CD4-positive, alpha-beta T cell treated with Interleukin-15 for 4 hours (primary cell): ENCODE measurements around the gene BCAP31.
"Not testable (repeated sequence)": the region's sequence is repeated elsewhere in the genome, so short reads cannot be mapped to it uniquely, and the experiment has no call there.

Experiments
- DNase-seq: peaks from one replicate; pipeline ENCODE4 v3.0.0-alpha.2; 2020; ENCODE audit warnings: low spot score

BCAP31 gene

DNA sequence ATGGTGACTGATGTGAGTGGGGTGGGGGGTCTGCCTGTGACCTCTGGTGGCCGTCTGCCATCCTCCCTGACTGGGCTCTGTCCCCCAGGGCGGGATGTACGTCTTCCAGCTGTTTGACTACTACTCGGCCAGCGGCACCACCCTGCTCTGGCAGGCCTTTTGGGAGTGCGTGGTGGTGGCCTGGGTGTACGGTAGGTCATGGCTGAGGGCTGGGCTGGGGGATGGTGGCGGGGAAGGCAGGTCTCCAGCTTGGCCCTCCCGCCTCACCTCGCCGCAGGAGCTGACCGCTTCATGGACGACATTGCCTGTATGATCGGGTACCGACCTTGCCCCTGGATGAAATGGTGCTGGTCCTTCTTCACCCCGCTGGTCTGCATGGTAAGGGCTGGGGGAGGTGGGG is 29.9 kb downstream of the BCAP31 start:
- not testable (repeated sequence) for DNase-seq

DNA sequence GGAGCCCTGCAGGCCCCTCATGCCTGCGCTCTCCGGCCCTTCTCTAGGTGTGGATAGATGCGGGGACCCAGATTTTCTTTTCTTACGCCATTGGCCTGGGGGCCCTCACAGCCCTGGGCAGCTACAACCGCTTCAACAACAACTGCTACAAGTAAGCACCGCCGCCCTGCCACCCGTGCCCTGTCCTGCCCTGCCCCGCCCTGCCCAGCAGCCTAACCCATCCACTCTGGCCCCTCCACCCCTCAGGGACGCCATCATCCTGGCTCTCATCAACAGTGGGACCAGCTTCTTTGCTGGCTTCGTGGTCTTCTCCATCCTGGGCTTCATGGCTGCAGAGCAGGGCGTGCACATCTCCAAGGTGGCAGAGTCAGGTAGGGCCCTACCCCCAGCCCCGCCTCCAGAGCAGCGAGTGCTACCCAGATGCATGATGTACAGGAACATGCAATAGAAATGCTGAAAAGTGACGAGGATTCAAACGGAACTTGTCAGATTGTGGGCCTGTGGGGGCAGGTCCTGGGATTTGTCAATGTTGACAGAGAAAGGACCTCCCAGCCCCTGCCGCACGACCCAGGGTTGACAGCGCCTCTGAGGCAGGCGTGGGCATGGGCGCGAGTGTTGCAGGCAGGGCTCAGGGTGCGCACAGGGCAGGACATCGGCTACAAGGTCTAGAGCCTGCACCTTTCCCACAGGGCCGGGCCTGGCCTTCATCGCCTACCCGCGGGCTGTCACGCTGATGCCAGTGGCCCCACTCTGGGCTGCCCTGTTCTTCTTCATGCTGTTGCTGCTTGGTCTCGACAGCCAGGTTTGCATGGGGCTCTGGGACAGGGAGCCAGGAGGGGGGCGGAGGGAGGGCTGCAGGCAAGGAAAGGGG is 30.7 kb downstream of the BCAP31 start:
- no peak for DNase-seq

DNA sequence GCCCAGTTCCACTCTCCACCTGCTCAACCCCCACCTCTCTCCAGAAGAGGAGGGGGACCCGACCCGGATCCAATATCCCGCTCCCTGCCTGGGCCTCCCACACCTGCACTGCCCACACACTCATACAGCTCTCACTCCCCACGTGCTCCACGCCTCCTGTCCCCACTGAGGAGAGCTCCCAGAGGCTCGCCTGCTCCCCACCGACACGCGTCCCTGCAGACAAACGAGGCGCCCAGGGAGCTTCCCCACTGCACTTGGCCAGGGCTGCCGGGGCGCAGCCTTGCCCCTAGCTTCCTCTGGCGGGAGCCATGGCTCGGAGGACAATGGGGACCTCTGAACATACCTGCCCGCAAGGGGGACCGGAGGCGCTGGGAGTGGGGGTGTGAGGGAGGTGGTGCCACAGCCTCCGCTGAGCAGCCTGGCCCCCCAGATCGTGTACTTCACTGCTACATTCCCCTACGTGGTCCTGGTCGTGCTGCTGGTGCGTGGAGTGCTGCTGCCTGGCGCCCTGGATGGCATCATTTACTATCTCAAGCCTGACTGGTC is 31.5 kb downstream of the BCAP31 start:
- no peak for DNase-seq

DNA sequence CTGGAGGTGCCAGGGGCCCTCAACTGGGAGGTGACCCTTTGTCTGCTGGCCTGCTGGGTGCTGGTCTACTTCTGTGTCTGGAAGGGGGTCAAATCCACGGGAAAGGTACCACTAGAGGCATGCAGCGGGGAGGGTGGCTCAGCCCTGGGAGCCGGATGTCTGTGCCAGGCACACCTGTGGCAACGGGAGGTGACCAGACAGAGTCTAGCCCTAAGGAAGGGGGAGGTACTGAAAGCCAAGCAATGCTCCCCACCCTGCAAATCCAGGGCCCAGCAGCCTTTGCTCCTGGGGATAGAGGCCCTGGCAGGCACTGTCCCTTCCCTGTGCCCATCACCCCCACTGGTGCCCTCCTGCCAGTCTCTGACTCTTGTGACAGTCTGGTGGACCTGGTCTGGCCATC is 32.2 kb downstream of the BCAP31 start:
- no peak for DNase-seq

DNA sequence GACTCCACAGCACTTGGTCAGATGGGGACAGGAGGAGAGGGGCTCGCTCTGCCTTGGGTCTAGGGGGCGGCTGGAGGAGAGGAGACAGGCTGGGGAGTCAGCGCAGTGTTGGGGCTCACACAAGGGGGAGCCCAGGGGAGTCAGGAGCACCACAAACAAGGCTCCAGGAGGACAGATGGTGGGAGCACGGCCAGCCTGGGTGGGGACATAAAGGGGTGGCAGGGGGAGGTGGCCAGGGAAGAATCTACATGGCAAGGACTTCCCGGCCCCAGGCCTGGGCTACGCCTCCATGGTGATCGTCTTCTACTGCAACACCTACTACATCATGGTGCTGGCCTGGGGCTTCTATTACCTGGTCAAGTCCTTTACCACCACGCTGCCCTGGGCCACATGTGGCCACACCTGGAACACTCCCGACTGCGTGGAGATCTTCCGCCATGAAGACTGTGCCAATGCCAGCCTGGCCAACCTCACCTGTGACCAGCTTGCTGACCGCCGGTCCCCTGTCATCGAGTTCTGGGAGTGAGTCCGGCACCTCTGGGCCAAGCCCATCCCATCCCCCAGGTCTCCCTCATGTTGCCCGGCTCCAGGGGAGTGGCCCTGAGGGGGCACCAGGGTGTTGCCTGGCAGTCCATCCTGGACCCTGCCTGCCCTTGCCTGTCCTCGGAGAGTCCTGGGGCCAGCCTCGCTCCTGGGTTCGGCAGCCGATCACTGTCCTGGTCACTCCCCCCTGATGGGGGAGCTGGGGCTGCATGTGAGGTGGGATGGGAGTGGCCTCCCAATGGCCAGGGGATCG is 33.0 kb downstream of the BCAP31 start:
- not testable (repeated sequence) for DNase-seq

DNA sequence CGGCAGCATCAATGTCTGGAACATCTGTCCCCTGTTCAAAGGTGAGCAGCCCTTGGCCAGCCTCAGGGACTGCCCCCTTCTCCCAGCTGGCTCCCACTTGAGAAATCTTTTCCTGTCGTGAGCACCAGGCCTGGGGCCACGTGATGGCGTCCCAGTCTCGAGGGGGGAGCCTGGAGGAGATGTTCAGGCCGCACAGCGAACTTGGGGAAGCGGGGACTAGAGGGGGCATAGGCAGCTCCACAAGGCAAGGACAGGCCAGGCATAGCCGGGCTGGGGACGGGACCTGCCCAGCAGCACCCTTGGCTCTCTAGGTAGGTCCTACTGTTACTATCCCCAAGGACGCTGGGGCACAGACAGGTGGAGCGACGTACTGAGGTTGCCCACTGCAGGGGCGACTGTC is 33.7 kb downstream of the BCAP31 start:
- DNase-seq, result no peak

DNA sequence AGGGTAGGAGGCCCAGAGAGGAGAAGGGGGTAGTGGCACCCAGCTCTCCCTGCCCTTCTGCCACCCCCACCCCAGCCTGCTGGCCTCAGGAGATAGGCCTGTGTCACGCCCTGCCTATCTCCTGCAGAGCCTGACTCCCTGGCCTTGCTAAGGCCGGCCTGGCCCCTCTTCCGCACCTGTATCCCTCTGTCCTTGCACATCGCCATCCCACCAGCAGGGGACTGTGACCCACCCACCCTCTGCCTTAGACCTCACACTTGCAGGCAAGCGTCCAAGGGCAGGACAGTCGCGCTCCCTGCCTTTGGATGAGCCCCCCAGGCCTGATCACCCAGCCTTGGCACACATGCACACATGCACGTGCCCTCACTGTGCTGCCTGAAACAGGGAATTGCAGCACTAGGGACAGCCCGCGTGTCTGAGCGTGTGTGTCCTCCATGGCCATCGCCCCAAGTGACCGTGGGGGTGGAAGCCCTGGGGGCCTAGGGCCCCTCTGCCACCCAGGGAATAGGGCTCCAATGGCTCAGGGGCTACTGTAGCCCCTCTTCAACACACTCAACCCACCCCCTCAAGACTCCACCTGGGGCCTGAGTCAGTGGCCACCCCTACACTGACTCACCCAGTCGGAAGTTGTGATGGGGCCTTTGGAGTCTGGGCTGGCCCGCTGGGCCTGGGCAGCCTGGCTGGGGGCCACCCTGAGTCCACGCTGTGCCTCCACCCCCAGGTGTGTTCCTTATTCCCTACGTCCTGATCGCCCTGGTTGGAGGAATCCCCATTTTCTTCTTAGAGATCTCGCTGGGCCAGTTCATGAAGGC is 34.3 kb downstream of the BCAP31 start:
- no peak for DNase-seq

DNA sequence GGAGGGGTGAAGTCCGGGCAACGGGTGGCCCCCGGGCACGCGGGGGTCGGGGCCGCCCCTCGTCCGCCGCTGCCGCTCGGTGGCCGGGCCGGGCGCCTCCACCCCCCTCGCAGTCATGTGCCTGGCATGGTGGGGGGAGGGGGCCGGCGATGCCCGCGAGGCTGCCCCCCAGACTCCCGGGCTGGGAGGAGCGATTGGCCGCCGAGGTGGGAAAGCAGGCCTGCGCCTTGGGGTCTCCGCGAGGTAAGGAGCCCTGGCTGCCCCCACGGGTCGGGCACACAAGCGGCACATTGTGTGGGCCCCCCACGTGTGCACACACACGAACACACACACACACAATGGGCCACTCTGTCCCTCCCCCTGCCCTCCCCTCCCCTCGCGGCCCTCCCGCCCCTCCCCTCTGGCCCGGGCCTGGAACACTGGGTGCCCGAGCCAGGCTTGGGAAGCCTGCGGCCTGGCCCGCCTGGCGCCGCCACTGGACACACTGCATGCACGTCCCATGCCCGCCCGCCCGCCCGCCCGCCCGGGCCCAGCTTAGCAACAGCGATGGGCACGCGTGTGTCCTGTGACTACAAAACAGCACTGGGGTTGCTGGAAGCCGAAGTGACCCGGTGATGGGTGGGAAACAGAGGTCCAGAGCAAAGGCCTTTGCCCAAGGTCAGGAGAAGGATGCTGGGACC is 35.1 kb downstream of the BCAP31 start:
- no peak for DNase-seq

DNA sequence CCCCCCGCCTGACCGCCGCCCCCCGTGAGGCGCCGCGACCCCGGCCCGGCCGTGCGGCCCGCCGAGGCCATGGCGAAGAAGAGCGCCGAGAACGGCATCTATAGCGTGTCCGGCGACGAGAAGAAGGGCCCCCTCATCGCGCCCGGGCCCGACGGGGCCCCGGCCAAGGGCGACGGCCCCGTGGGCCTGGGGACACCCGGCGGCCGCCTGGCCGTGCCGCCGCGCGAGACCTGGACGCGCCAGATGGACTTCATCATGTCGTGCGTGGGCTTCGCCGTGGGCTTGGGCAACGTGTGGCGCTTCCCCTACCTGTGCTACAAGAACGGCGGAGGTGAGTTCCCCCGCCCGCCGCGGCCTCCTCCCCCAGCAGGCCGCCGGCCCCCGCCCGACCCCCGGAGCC is 35.7 kb downstream of the BCAP31 start:
- DNase-seq, result no peak

DNA sequence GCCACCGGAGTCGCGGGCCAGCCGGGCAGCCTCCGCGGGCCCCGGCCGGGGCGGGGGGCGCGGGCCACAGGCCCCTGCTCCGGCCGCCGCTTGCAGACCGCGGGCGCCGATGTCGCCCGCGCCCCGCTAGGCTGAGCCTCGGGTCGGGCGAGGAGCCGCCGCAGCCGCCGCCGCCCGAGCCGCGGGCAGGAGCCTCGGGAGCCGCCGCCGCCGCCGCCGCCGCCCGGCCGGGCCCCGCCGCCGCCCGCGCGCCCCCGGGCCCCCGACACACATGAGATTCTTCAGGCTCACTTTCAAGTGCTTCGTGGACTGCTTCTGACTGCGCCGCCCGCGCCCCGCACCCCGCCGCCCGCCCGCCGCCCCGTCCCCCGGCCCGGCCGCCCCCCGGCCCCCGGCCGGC is 36.1 kb downstream of the BCAP31 start:
- DNase-seq, result no peak

DNA sequence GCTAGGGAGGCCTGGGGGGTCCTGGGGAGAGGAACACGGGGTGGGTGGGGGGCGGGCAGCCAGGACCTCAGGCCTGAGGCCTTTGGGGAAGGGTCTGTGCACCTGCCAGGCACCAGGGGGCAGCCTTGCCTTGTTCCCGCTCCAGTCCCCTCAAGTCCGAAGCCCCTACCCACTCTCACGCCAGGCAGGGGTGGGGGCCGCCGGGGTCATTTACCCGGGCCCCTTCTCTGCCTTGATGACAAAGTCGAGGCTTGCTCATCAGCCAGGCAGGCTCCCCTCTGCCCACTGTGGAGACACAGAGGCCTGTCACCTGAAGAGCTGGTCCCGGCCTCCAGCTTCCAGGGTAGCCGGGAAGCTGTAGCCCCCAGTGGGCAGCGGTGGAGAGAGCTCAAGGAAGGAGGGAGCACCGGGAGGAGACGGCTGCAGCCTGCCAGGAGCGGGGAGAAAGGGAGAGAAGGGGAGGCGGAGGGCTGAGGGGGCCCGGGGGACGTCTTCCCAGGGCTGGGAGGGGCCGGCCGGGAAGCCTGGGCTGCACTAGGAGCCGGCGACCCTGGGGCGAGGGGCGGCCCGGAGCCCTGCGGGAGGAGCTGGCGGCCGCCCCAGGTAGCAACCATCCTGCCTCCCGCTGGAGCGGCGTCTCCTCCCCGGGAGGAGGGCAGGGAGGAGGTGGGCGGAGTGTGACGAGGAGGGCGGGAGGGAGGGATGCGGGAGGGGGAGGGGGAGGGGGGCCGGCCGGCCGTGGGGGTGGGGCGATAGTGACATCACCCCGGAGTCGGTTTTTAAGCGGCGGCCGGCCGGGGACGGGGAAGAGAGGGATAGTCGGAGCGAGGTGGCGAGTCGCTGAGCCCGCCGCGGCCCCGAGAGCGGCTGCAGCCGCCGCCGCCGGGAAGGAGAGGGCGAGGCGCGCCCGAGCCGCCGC is 36.8 kb downstream of the BCAP31 start, which contains the start of gene SLC6A8:
Gene SLC6A8 (plus strand): TSS at position 806 of the 919 bp plus-strand sequence. CDS start 649 bp downstream, outside the sequence.
- peak; percentile 31 for DNase-seq

DNA sequence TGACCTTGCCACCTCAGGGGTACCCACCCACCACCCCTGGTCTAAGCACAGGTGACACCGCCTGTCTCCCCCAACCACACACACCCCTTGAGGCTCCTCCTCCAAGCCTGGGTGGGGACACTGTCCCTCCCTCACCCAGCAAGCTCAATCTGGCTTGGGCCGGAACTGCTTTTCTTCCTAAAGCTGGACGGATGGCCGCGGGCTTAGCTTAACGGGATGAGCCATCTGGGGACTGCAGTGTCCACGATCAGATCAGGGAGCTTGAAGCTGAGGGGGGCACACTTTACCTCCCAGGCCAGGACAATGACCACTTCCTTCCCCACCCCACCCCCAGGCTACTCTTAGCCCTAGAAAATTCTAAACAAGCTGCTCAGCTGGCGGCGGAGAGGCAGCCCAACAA is 37.5 kb downstream of the BCAP31 start:
- DNase-seq, result no peak

DNA sequence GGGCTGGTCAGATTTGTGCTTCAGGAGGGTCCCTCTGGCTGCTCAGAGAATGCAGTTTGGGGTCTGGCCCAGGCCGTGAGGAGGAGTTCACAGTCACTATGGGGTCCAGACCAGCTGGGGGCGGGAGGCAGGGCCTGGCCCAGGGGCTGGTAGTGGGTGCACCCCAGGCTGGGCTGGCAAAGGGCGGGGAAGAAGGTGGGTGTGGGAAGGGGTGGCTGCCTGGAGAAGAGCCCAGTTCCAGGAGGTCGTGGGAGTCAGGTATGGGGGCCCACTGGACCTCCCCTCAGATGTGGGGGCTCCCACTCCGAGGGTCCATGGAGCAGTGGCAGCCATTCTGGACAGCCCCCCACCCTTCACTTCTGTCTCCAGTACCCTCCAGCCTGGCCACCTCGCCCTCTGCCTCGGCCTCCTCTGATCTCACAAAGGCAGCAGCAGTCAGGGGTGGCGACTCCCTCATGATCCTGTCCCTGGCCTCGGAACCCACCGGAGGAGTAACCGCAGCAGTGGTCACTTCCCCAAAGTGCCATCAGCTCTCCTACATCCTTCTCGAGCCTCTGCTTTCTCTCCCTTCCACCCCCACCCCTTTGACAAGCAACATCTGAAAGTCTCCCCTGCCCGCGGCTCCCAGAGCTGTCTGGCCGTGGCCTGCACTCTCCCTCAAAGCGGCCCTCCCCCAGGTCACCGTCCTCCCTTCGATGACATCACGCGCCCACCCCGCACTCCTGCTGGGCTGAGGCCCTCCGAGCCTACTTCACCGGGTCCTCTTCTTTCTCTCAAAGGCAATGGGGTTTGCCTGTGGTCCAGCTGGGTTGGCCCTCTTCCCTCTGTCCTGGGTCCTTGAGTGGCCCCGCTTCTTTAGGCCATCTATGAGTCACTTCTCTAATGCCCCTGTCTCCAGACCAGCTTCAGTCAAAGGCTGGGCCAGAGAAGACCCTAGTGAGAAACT is 38.2 kb downstream of the BCAP31 start:
- no peak for DNase-seq

DNA sequence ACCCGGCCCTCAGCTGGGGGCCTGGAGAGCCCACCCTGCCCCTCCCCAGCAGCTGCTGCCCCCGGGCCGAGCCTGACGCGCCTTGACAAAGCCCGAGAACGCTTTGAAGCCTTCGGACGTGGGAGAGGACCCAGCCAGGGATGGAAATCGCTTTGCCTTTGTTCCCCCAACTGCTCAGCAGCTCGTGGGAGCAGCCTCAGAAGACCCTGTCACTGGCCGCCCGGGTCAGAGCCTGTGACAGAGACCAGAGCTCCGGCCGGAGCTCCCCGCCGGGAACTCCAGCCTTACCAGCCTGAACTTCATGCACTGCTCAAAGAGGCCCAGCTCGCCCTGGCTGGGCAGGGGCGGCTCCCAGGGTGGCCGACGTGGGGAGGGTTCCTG is 39.0 kb downstream of the BCAP31 start:
- DNase-seq, result no peak

DNA sequence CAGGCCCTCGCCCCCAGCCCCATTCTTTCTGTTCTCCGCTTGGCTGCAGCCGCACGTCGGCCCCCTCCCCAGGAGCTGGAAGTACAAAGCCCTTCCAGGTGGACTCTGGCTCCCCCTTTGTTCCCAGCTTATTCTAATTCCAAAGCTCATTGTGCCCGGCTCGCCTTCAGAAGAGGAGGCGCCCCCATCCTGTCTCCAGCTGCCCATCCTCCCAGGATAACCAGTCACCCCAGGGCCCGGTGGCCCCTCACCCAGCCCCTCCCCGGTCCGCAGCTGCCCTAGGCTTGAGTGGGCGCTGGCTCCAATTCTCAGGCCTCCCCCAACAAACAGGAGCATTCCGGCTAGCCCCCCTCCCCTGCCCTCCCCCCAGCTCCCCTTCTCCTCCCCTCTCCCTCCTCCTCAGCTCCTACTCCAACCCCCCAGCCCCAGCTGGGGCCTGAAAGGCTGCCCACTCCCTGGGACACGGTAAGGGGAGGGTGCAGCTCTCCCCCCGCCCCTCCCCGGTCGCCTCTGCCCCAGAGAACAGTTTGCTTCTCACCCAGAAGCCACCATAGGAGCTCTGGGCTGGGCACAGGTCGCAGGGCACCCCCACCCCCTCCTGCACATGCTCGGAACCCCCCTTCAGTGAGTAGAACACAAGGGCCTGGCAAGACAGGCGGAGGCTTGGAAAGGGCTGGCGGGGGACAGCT is 39.6 kb downstream of the BCAP31 start:
- no peak for DNase-seq

DNA sequence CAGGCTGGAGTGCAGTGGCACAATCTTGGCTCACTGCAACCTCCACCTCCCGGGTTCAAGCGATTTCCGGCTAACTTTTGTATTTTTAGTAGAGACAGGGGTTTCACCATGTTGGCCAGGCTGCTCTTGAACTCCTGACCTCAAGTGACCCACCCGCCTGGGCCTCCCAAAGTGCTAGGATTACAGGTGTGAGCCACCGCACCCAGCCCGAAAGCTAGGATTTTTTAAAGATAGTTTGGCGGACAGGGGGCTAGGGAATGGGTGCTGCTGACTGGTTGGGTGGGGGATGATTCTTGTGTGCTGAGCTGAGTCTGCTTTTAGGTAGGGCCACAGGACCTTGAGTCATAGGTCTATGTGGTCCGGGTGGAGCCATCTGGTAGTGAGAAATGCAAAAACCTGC is 40.7 kb downstream of the BCAP31 start:
- not testable (repeated sequence) for DNase-seq

DNA sequence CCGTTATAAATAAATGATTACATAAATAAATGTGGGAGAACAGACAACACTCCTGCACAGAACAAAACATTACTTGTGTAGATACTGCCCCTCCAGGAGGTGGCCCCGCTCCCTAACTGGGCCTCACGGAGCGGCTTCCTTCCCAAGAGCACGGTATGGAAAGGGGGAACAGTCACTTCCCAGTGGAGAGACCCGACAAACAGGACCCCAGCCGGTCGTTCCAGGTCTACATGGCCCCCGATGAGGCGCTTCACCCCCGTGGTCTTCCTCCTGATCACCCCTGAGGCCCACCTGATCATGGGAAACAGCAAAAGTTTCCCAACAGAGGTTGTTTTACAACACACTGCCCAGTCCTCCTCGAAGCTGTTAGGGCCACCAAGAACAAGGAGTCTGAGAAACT is 43.0 kb downstream of the BCAP31 start:
- no peak for DNase-seq

DNA sequence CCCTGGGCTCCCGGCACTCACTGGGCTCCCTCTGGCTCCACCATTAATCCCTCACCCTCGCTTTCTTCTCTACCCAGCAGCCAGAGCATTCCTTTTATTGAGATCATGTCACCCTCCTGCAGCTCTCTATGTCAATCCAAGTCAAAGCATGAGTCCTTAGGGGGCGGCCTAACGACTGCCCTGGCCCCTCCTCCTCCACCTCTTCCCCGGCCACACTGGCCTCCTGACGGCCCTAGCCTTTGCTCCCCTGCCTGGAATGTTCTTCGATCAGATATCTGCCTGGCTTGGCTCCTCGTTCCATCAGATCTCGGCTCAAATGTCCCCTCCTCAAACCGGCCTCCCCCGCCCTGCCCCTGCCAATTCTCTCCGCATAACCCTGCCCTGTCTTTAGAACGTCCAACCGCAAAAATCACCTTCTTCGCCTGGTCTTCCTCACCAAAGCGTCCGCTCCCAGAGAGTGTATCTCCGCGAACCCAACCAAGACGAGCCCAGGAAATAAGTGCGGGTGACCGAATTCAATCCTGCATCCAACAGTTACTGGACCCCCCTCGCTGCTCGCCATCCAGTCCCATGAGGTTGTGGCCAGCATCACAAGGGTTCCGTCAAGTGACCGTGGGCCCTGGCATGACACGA is 49.9 kb downstream of the BCAP31 start:
- no peak for DNase-seq
